Hepatocyte (in vitro differentiated cells): ENCODE results near the gene ZFAND2A. TPM values are rescaled to one million over a fixed set of nuclear protein-coding genes. Genes with fewer than 3 reads are reported as not detected.

Experiments
- DNase-seq: peaks from one replicate; pipeline ENCODE4 v3.0.0-alpha.2; 2016; ENCODE audit warnings: low spot score
- H2AFZ ChIP-seq: fragments of 200-600 bp; sonication (generic); 2 replicates; pipeline ENCODE4 v1.6.0; 2016; ENCODE audit warnings: antibody characterized with exemption, mild to moderate bottlenecking
- H3K27ac ChIP-seq: fragments of 200-600 bp; sonication (generic); 2 replicates; pipeline ENCODE4 v1.5.1; 2016; ENCODE audit warnings: mild to moderate bottlenecking
- H3K27me3 ChIP-seq: fragments of 200-600 bp; sonication (generic); 2 replicates; pipeline ENCODE4 v1.6.1; 2016
- H3K36me3 ChIP-seq: fragments of 200-600 bp; sonication (generic); replicated peaks from 2 replicates; pipeline ENCODE4 v1.5.1; 2016; ENCODE audit warnings: low read depth; ENCODE audit not compliant: insufficient read depth
- H3K4me1 ChIP-seq: fragments of 200-600 bp; sonication (generic); 2 replicates; pipeline ENCODE4 v1.5.1; 2016; ENCODE audit warnings: mild to moderate bottlenecking, moderate library complexity; ENCODE audit not compliant: insufficient read depth
- H3K4me2 ChIP-seq: fragments of 200-600 bp; sonication (generic); 2 replicates; pipeline ENCODE4 v1.6.0; 2016
- H3K4me3 ChIP-seq: fragments of 200-600 bp; sonication (generic); 2 replicates; pipeline ENCODE4 v1.5.1; 2016; ENCODE audit warnings: mild to moderate bottlenecking
- H3K79me2 ChIP-seq: fragments of 200-600 bp; sonication (generic); 2 replicates; pipeline ENCODE4 v1.6.0; 2017; ENCODE audit warnings: mild to moderate bottlenecking
- H3K9me2 ChIP-seq: fragments of 200-600 bp; sonication (generic); replicated peaks from 2 replicates; pipeline ENCODE4 v1.6.0; 2017; ENCODE audit warnings: mild to moderate bottlenecking; ENCODE audit not compliant: insufficient read depth
- H3K9me3 ChIP-seq: fragments of 200-600 bp; sonication (generic); 2 replicates; pipeline ENCODE4 v1.5.1; 2016; ENCODE audit warnings: low read depth, mild to moderate bottlenecking
- H4K20me1 ChIP-seq: fragments of 200-600 bp; sonication (generic); 2 replicates; pipeline ENCODE4 v1.6.0; 2016; ENCODE audit warnings: mild to moderate bottlenecking; ENCODE audit not compliant: insufficient read depth, poor library complexity, severe bottlenecking
- EZH2 ChIP-seq: fragments of 200-600 bp; sonication (generic); IDR thresholded peaks from 2 replicates; pipeline ENCODE4 v1.6.1; 2016; ENCODE audit warnings: antibody characterized with exemption, mild to moderate bottlenecking, borderline replicate concordance
- EZH2phosphoT487 ChIP-seq: fragments of 200-600 bp; sonication (generic); IDR thresholded peaks from one replicate; pipeline ENCODE4 v1.6.1; 2018; ENCODE audit warnings: antibody characterized with exemption, mild to moderate bottlenecking, low read depth, moderate library complexity; ENCODE audit not compliant: unreplicated experiment, severe bottlenecking
- WGBS: methylation state at CpG from one replicate; pipeline ENCODE4 v1.1.6; 2016; ENCODE audit warnings: low lambda C conversion rate; ENCODE audit errors: missing lambda C conversion rate; 5-methylcytosine and 5-hydroxymethylcytosine counted together
- polyA plus RNA-seq: library from polyadenylated mRNA; unstranded; fragments of >200 nt; fragmentation: Nextera tagmentation; extraction: Ambion mirVana; gene quantifications from 2 replicates; pipeline ENCODE4 v1.2.1, GENCODE V29; 2016
- total RNA-seq: library from RNA; depleted of rRNA; stranded (reverse); fragments of >200 nt; gene quantifications from 2 replicates; pipeline ENCODE4 v1.2.3, GENCODE V29; 2014
- TF ChIP-seq, protein P1 (sequence below): fragments of 200-600 bp; sonication (generic); IDR thresholded peaks from 2 replicates; pipeline ENCODE4 v1.5.1; 2016; ENCODE audit warnings: antibody characterized with exemption, mild to moderate bottlenecking; ENCODE audit not compliant: poor library complexity

ZFAND2A gene
- total and polyA plus RNA-seq, 2 experiments from 2014 or later, result 35.4 to 54.3 TPM

DNA sequence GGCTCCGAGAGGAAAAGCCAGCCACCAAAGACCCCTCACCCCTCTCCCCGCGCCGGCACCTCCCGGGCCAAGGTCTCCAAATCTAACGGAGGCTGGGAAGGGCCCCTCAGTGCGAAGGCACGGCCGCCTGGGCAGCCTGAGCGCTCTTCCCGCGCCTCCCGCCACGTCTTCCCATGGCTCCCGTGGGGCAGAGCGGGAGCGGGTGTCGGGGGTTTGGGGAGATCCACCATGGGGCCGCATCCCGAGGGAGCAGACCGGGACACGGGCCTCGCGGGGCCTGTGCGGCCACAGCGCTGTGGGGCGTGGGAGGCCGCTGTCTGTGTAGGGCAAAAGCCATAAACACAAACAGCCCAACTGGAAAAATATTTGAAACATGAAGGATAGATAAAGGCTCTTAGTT lies 49.6 kb downstream of the ZFAND2A start:
- Histone ChIP-seq H3K4me3 (no peak overlapping the region), H3K9me2 (no peaks in the 10 kb centered on the region), H3K27me3 (no peaks in the 10 kb centered on the region), H3K9me3 (no peaks in the 10 kb centered on the region), H4K20me1 (no peaks in the 10 kb centered on the region), H3K36me3 (no peaks in the 10 kb centered on the region), H3K79me2 (peaks cover 2% of the 10 kb centered on the region), H3K27ac (no peak overlapping the region), H2AFZ (no peak overlapping the region), H3K4me2 (no peak overlapping the region), H3K4me1 (no peaks in the 10 kb centered on the region)
- no peak for TF ChIP-seq EZH2
- TF ChIP-seq, protein P1, sequence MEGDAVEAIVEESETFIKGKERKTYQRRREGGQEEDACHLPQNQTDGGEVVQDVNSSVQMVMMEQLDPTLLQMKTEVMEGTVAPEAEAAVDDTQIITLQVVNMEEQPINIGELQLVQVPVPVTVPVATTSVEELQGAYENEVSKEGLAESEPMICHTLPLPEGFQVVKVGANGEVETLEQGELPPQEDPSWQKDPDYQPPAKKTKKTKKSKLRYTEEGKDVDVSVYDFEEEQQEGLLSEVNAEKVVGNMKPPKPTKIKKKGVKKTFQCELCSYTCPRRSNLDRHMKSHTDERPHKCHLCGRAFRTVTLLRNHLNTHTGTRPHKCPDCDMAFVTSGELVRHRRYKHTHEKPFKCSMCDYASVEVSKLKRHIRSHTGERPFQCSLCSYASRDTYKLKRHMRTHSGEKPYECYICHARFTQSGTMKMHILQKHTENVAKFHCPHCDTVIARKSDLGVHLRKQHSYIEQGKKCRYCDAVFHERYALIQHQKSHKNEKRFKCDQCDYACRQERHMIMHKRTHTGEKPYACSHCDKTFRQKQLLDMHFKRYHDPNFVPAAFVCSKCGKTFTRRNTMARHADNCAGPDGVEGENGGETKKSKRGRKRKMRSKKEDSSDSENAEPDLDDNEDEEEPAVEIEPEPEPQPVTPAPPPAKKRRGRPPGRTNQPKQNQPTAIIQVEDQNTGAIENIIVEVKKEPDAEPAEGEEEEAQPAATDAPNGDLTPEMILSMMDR, result no peak
- no peak for TF ChIP-seq EZH2phosphoT487
- WGBS, result 95% methylated on average over 27 of the region's 28 CpGs
- no peak for DNase-seq

DNA sequence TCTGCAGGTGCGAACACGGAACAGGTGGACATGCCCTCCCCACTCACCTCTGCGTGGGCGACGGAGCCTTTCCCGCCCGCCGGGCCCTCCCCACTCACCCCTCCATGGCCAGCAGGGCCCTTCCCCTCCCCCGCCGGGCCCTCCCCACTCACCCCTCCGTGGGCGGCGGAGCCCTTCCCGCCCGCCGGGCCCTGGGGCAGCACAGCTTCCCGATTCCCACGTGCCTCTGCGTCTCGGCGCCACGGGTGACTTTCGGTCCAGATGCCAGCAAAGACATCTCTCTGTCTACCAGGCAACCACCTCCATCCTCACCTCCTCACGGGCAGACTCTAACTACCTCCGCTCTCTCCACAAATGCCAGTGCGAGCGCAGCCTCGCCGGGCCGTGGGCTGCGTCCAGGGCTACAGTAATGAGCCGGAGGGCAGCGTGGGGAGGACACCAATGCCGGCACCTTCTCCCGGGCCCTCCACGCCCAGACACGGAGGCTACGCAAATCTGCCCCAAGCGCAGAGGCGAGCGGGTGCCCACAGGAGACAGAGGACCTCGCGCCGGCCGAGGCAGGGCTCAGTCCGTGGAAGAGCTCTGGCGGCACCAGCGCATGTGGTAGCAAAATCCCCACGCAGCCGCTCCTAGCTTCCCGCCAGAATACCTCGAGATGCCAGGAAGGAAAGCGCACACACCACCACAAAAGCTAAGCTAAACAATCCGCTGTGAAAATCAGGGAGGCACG lies 50.2 kb downstream of the ZFAND2A start:
- no peaks in the 10 kb centered on the region for H4K20me1 ChIP-seq
- TF ChIP-seq EZH2phosphoT487 (no peak), EZH2 (no peak)
- TF ChIP-seq, protein P1, result no peak
- H3K27ac ChIP-seq, result no peak overlapping the region
- H3K79me2 ChIP-seq, result peaks cover 2% of the 10 kb centered on the region
- H3K27me3 ChIP-seq, result no peaks in the 10 kb centered on the region
- H3K36me3 ChIP-seq, result no peaks in the 10 kb centered on the region
- no peak overlapping the region for H2AFZ ChIP-seq
- WGBS, result 97% methylated on average over 43 of the region's 55 CpGs
- H3K4me1 ChIP-seq, result no peaks in the 10 kb centered on the region
- H3K4me2 ChIP-seq, result no peak overlapping the region
- no peak overlapping the region for H3K4me3 ChIP-seq
- no peak for DNase-seq
- H3K9me2 ChIP-seq, result no peaks in the 10 kb centered on the region
- no peaks in the 10 kb centered on the region for H3K9me3 ChIP-seq

DNA sequence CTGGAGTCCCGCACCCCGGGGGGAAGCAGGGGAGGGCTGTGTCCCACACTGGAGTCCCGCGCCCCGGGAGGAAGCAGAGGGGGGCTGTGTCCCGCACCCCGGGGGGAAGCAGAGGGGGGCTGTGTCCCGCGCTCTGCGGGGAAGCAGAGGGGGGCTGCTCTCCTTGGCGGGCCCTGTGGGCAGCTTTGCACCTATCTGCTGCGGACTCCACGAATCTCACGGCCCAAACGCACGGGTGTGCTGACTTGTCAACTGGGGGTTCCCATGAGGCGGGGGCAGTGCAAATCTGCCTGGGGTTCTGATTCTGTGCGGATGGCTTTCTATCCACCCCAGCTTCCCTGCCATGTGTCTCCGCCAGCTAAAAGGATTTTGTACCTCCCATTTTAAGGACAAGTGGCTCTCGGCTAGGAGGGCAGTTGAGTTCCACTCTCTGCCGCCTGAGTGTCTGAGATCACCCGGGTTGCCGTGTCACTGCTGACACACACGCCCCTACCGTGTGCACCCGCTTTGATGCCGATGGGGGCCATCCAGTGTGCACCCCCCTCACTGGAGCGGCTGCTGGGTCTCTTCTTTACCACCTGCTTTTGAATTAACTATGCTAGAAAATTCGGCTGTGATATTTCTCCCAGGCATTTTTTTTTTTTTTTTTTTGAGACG lies 51.6 kb downstream of the ZFAND2A start:
- Histone ChIP-seq H4K20me1 (no peaks in the 10 kb centered on the region), H3K4me3 (no peak overlapping the region), H3K9me3 (no peaks in the 10 kb centered on the region), H2AFZ (no peak overlapping the region), H3K36me3 (no peaks in the 10 kb centered on the region), H3K27me3 (no peaks in the 10 kb centered on the region), H3K79me2 (peaks cover 2% of the 10 kb centered on the region), H3K4me1 (no peaks in the 10 kb centered on the region), H3K4me2 (no peak overlapping the region), H3K9me2 (no peaks in the 10 kb centered on the region), H3K27ac (no peak overlapping the region)
- 96% methylated on average over 26 of the region's 30 CpGs for WGBS
- DNase-seq, result no peak
- TF ChIP-seq, protein P1, result no peak
- no peak for TF ChIP-seq EZH2phosphoT487
- TF ChIP-seq EZH2, result no peak
